ENCODE measurements around the gene KCNK4.

The KCNK4 gene

DNA sequence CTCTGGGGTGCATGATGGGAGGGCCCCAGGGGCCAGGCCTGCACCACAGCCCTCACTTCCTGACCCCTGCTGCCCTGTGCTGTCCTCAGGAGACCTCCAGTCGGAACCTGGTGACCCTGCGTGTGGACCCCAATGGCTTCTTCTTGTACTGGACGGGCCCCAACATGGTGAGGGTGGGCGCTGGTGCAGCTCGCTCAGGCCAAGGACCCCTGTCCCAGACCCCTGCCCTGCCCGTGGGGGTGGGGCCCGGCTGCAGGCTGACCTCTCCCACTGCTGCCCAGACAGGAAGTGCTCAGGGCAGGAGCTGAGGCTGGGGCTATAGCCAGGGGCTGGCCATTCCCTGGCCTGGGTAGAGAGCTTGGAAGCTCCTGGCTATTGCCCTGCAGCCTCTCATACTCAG, 36.8 kb upstream of the KCNK4 start:
- no peak for DNase-seq

- DNase-seq, result no peak
These were observed 35.7 kb upstream of the KCNK4 start for GRCh38 chr11:64255135-64256128.

GRCh38 chr11:64256300-64256699, 34.8 kb upstream of the KCNK4 start:
- DNase-seq, result no peak

DNA sequence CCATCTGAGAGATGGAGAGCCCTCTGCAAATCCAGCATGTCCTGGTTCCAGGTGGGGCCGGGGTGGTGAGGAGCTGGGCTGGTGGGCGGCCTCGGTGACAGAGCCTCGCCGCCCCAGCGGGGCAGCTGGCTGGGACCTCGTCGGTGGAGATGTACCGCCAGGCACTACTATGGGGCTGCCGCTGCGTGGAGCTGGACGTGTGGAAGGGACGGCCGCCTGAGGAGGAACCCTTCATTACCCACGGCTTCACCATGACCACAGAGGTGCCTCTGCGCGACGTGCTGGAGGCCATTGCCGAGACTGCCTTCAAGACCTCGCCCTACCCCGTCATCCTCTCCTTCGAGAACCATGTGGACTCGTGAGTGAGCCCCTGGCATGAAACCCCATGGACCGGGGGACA, 32.7 kb upstream of the KCNK4 start:
- DNase-seq, result no peak

DNA sequence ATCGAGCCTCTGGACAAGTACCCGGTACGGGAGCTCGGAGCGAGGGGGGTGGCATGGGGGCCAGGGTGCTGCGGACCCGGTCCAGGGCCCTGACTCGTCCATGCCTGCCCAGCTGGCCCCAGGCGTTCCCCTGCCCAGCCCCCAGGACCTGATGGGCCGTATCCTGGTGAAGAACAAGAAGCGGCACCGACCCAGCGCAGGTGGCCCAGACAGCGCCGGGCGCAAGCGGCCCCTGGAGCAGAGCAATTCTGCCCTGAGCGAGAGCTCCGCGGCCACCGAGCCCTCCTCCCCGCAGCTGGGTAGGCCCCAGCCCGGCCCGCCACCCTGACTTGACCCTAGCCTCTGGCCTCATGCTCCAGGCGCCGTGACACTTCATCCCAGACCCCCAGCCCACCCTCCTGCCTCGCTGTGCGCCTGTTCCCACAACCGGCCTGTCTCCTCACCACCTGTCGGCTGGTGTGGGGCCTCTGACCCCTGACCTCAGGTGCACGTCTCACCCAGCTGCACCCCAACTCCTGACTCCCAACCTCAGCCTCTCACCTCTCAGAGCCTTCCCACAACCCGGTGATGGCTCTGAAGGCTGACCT, 32.1 kb upstream of the KCNK4 start:
- no peak for DNase-seq

DNA sequence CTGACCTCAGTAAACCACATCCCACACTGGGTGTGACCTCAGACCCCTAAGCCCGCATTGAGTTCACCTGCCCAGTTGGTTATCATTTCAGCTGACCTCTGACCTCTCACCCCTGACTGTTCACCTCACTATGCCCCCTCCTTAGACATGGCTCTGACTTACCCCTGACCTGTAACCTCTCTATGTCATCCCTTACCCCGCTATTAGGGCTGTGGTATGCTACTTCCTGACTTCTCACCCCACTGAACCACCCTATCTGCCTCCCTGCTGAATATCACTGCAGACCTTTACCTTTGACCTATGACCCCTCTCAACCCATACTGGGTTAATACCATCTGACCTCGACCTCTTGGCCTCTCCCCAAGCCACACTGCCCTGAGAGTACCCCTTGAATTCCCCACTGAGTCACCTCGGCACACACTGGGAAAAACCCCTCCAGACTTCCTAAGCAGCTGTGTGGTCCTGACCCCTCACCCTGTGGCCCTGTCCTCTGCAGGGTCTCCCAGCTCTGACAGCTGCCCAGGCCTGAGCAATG, 31.5 kb upstream of the KCNK4 start:
- no peak for DNase-seq

- no peak for DNase-seq
These were observed 30.9 kb upstream of the KCNK4 start for GRCh38 chr11:64260147-64260708.

DNA sequence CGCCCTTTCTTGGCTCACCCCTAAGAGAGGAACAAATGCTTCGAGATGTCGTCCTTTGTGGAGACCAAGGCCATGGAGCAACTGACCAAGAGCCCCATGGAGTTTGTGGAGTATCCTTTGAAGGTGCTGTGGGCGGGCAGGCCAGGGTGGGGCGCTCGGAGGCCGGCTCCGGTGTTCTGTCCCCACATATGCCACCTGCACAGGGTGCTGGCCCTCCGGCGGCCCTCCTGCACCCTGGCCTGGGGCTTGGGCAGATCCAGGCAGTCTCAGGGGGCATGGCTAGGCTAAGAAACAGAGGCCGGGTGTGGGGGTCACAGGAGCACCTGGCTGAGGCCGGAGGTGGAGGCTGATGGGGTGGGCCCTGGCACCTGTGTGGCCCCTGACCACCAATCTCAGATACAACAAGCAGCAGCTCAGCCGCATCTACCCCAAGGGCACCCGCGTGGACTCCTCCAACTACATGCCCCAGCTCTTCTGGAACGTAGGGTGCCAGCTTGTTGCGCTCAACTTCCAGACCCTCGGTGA, 29.5 kb upstream of the KCNK4 start:
- no peak for DNase-seq

GRCh38 chr11:64262271-64263002, 28.7 kb upstream of the KCNK4 start:
- no peak for DNase-seq

DNA sequence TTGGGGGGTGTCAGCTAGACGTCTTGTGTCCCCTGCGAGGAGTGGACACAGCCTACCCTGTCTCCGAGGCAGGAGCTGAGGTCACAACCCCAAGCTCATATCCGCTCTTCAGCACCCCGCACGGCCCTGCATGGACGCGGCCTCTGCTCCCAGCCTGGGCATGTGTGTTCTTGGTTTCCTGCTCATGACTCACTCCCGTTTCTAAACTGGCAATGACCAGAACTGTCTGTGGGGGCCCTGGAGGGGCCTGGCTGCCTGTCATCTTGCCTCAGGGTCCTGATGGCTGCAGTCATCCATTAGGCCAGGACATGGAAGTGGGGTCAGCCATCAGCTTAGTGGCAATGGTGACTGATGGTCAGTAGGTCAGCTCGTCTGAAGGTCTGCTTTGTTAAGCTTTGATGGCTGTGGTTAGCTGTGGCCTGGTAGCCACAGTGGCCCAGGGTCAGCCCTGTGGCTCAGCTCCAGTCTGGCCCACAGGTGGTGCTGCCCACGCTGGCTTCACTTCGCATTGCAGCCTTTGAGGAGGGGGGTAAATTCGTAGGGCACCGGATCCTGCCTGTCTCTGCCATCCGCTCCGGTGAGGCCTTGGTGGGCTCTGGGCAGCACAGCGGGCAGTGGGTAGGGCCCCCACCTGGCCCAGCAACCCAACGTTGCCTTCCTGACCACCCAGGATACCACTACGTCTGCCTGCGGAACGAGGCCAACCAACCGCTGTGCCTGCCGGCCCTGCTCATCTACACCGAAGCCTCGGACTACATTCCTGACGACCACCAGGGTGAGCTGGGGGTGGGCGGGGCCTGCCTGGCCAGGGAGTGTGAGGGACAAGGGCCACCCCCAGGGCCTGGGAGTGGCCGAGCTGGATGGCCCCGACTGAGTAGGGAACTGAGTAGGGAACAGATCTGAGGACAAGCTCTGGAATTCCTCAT, 27.8 kb upstream of the KCNK4 start:
- DNase-seq, result no peak

DNA sequence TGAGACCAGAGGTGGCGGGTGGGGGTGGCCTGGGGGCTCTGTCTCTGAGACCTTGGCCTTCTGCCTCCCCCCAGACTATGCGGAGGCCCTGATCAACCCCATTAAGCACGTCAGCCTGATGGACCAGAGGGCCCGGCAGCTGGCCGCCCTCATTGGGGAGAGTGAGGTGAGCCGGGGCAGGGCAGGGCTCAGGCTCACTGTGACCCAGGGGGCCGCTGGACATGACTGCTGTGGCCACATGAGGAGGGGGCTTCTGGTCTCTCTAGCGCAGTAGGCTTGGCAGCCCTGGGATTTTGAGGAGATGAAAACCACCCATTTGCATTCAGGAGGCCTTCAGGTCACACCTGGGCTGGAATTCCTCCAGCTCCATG, 27.2 kb upstream of the KCNK4 start:
- DNase-seq, result no peak

DNA sequence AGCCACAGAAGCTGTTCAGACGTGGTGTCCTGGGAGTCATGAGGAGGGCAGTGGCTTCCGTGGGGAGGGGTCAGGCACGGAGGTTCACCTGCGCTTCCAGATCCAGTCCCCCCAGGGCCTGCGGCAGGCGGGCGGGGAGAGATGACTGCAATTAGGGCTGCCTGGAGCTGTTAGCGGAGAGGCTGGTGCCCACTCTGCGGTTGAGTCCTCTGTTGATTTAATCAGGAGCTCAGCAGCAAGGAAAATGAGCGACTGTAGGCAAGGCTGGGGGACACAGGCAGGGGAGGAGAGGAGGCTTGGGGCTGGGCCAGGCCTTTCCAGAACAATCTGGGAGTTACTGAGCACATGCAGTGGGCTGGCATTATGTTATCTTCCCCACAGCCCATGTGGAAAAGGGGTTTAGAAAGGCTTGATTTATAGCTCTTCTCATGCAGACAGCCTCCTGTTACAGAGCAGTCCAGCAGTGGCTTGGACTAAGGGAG, 26.7 kb upstream of the KCNK4 start:
- DNase-seq, result no peak

- DNase-seq, result no peak
These were observed 25.6 kb upstream of the KCNK4 start for GRCh38 chr11:64265176-64266160.

GRCh38 chr11:64266339-64266738, 24.8 kb upstream of the KCNK4 start:
- DNase-seq, result no peak

GRCh38 chr11:64267207-64267945, 23.7 kb upstream of the KCNK4 start:
- DNase-seq, result no peak

DNA sequence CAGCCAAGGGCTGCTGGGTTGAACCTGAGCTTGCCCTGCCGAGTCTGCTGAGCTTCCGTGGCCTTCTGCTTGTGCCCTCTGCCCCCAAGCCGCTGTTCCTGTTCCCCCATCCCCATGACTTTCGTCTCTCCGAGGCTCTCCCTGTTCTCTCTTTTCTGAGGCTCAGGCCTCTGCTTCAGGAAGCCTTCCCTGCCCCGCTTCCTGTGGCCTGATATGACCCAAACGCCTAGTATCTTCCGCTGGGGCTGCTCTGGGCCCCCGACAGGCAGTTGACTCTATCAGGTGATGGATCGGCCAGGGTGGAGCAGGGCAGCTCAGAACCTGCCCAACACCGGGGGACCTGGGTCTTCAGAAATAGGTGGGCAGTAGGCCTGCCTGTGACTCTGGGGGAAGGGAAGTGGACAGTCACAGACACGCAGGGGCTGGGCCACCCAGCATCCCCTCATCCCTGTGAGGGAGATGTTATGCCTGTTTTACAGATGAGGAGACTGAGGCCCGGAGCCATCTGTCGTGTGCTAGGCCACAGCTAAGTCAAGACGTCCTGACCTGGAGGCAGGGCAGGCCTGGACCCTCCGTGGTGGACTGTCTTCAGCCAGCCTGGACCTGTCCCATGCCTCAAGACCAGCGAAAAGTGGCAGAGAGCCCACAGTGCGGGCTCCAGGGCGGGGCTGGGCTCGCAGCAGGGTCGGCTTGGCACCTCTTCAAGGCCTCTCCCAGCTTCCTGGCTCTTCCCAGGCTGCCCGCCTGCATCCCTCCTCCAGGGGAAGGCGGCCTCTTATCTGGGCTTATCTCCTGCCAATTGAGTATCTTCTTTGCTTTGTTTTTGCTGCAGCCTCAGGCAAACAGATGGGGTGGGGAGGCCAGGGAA, 22.8 kb upstream of the KCNK4 start:
- DNase-seq, result no peak

- DNase-seq, result no peak
These were observed 22.1 kb upstream of the KCNK4 start for GRCh38 chr11:64268893-64269539.
